Hippocampal formation (tissue), 2 donors: ENCODE measurements around the gene CASP5.
A peak's percentile ranks its signal among the peaks of the same experiment; 100 is the strongest.
"Not testable (repeated sequence)": the region's sequence is repeated elsewhere in the genome, so short reads cannot be mapped to it uniquely, and the experiment has no call there.

Experiments used
- DNase-seq, 2 donors: peaks; one replicate each; lab custom pipeline; 2025; lab: John Stamatoyannopoulos, UW

Gene CASP5

GRCh38 chr11:105023003-105023402 is at the start of gene CASP5:
CASP5 (minus strand) TSS chr11:105023168; CDS start chr11:105023136, 32 bp downstream.
- DNase-seq = peak in 1 of 2 donors; percentile 19

GRCh38 chr11:105072080-105072479 is 49.1 kb upstream of the CASP5 start:
- DNase-seq = not testable (repeated sequence)

- no peak for DNase-seq
Observed at GRCh38 chr11:105071089-105071732, 48.2 kb upstream of the CASP5 start.

- no peak for DNase-seq
Observed at GRCh38 chr11:105070306-105070705, 47.3 kb upstream of the CASP5 start.

GRCh38 chr11:105069749-105070148 is 46.8 kb upstream of the CASP5 start:
- not testable (repeated sequence) for DNase-seq

GRCh38 chr11:105063245-105063941 is 40.4 kb upstream of the CASP5 start:
- DNase-seq = not testable (repeated sequence)

GRCh38 chr11:105057432-105057831 is 34.5 kb upstream of the CASP5 start:
- no peak for DNase-seq

- DNase-seq = no peak
Observed at GRCh38 chr11:105056446-105056845, 33.5 kb upstream of the CASP5 start.

- DNase-seq = no peak
Observed at GRCh38 chr11:105054723-105055493, 31.9 kb upstream of the CASP5 start.

GRCh38 chr11:105052487-105052886 is 29.5 kb upstream of the CASP5 start:
- no peak for DNase-seq

GRCh38 chr11:105051559-105051958 is 28.6 kb upstream of the CASP5 start:
- no peak for DNase-seq

- no peak for DNase-seq
Observed at GRCh38 chr11:105049481-105049880, 26.5 kb upstream of the CASP5 start.

GRCh38 chr11:105046898-105047579 is 24.1 kb upstream of the CASP5 start:
- no peak for DNase-seq

- DNase-seq = no peak
Observed at GRCh38 chr11:105045676-105046296, 22.8 kb upstream of the CASP5 start.

- DNase-seq = not testable (repeated sequence)
Observed at GRCh38 chr11:105044557-105045524, 21.9 kb upstream of the CASP5 start, which contains the start of gene CARD16. CARD16 (minus strand) TSS chr11:105045335; CDS start chr11:105045297, 38 bp downstream.

- DNase-seq = no peak
Observed at GRCh38 chr11:105042178-105042577, 19.2 kb upstream of the CASP5 start.

GRCh38 chr11:105040703-105041102 is 17.7 kb upstream of the CASP5 start:
- DNase-seq = no peak

GRCh38 chr11:105034813-105035620 is 12.0 kb upstream of the CASP5 start, which contains the start of gene CASP1:
CASP1 (minus strand) TSS chr11:105035144; CDS start chr11:105035113, 31 bp downstream.
- no peak for DNase-seq

GRCh38 chr11:105034388-105034787 is 11.4 kb upstream of the CASP5 start:
- DNase-seq = not testable (repeated sequence)
